K562 (cell line): ENCODE data around the gene ACY1.

Source experiments
- BRD4 ChIP-seq: fragments of 200-600 bp; sonication (generic); IDR thresholded peaks from 2 replicates; pipeline ENCODE4 v1.6.1; 2017; ENCODE audit warnings: inconsistent platforms
- RFX5 ChIP-seq: IDR thresholded peaks from 2 replicates; pipeline ENCODE4 v1.6.1; 2011; ENCODE audit warnings: low read depth, mild to moderate bottlenecking, improper control_type of control experiment, low read length
- ZBTB17 ChIP-seq: fragments of 450-650 bp; formaldehyde crosslinking; IDR thresholded peaks from 2 replicates; pipeline ENCODE4 v1.4.0; 2020; ENCODE audit warnings: mild to moderate bottlenecking
- ZBTB40 ChIP-seq, 2 experiments: fragments of 450-650 bp in 1 of 2; sonication (generic) in 1 of 2; formaldehyde crosslinking in 1 of 2; IDR thresholded peaks; 2 replicates each; pipeline versions ENCODE4 v1.7.1 to v1.9.0; 2016 to 2022; ENCODE audit warnings: inconsistent platforms in 1 of 2, mild to moderate bottlenecking in 1 of 2, missing genetic modification reagents in 1 of 2
- TF ChIP-seq, protein P1 (sequence below): sonication (generic); formaldehyde crosslinking; IDR thresholded peaks from 2 replicates; pipeline ENCODE4 v1.8.0; 2023; ENCODE audit warnings: missing genetic modification reagents, mild to moderate bottlenecking, borderline replicate concordance

- TF ChIP-seq, protein P1, sequence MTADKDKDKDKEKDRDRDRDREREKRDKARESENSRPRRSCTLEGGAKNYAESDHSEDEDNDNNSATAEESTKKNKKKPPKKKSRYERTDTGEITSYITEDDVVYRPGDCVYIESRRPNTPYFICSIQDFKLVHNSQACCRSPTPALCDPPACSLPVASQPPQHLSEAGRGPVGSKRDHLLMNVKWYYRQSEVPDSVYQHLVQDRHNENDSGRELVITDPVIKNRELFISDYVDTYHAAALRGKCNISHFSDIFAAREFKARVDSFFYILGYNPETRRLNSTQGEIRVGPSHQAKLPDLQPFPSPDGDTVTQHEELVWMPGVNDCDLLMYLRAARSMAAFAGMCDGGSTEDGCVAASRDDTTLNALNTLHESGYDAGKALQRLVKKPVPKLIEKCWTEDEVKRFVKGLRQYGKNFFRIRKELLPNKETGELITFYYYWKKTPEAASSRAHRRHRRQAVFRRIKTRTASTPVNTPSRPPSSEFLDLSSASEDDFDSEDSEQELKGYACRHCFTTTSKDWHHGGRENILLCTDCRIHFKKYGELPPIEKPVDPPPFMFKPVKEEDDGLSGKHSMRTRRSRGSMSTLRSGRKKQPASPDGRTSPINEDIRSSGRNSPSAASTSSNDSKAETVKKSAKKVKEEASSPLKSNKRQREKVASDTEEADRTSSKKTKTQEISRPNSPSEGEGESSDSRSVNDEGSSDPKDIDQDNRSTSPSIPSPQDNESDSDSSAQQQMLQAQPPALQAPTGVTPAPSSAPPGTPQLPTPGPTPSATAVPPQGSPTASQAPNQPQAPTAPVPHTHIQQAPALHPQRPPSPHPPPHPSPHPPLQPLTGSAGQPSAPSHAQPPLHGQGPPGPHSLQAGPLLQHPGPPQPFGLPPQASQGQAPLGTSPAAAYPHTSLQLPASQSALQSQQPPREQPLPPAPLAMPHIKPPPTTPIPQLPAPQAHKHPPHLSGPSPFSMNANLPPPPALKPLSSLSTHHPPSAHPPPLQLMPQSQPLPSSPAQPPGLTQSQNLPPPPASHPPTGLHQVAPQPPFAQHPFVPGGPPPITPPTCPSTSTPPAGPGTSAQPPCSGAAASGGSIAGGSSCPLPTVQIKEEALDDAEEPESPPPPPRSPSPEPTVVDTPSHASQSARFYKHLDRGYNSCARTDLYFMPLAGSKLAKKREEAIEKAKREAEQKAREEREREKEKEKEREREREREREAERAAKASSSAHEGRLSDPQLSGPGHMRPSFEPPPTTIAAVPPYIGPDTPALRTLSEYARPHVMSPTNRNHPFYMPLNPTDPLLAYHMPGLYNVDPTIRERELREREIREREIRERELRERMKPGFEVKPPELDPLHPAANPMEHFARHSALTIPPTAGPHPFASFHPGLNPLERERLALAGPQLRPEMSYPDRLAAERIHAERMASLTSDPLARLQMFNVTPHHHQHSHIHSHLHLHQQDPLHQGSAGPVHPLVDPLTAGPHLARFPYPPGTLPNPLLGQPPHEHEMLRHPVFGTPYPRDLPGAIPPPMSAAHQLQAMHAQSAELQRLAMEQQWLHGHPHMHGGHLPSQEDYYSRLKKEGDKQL (CRISPR knock-in tag): no peak
- TF ChIP-seq RFX5 (no peak), ZBTB40 (IDR thresholded peaks at IDR 0.05) (no peak), ZBTB40 (CRISPR knock-in tag; IDR thresholded peaks at IDR 0.05) (no peak), BRD4 (no peak), ZBTB17 (CRISPR knock-in tag) (no peak)
These were observed 15.8 kb upstream of the ACY1 start, which contains the start of gene PCBP4 for GRCh38 chr3:51967384-51968169.
